ENCODE measurements around the gene GAS5. TPM values are rescaled to one million over a fixed set of nuclear protein-coding genes. Genes with fewer than 3 reads are reported as not detected.
A peak's percentile ranks its signal among the peaks of the same experiment; 100 is the strongest.
"Not testable (repeated sequence)": the region's sequence is repeated elsewhere in the genome, so short reads cannot be mapped to it uniquely, and the experiment has no call there.

The GAS5 gene
- polyA plus RNA-seq, 1 donor from 2014 or later = 307 TPM

GRCh38 chr1:173863224-173864161 is 4.3 kb downstream of the GAS5 start:
- no peaks in the 10 kb centered on the region for H3K27me3 Mint-ChIP-seq
- H3K36me3 Mint-ChIP-seq = no peaks in the 10 kb centered on the region
- peaks cover 34 to 44% (median 39%) of the 10 kb centered on the region in 3 donors for H3K4me1 Mint-ChIP-seq
- H3K9me3 Mint-ChIP-seq = no peaks in the 10 kb centered on the region
- H3K27ac Mint-ChIP-seq = peak overlapping the region; percentile 80 to 89 (median 82)
- peak overlapping the region in 2 of 4 donors; percentile 26 to 72 for H3K4me3 Mint-ChIP-seq

GRCh38 chr1:173862769-173863223 is 5.0 kb downstream of the GAS5 start:
- H3K36me3 Mint-ChIP-seq = no peaks in the 10 kb centered on the region
- H3K9me3 Mint-ChIP-seq = no peaks in the 10 kb centered on the region
- H3K27me3 Mint-ChIP-seq = no peaks in the 10 kb centered on the region
- peak overlapping the region; percentile 80 to 89 (median 82) for H3K27ac Mint-ChIP-seq
- peaks cover 34 to 44% (median 39%) of the 10 kb centered on the region in 3 donors for H3K4me1 Mint-ChIP-seq
- H3K4me3 Mint-ChIP-seq = peak overlapping the region in 2 of 4 donors; percentile 26 to 34

- H3K36me3 Mint-ChIP-seq, H3K9me3 Mint-ChIP-seq, H3K27me3 Mint-ChIP-seq: not testable (repeated sequence)
- Mint-ChIP-seq H3K27ac (peak overlapping the region; percentile 62 to 89 (median 80)), H3K4me3 (peak overlapping the region in 2 of 4 donors; percentile 26 to 34), H3K4me1 (peaks cover 34 to 44% (median 39%) of the 10 kb centered on the region in 3 donors)
Observed at GRCh38 chr1:173862146-173862768, 5.5 kb downstream of the GAS5 start.

- Mint-ChIP-seq H3K4me3 (no peak overlapping the region), H3K36me3 (no peaks in the 10 kb centered on the region), H3K27me3 (no peaks in the 10 kb centered on the region), H3K4me1 (peaks cover 33 to 41% (median 37%) of the 10 kb centered on the region in 3 donors), H3K27ac (peak overlapping the region; percentile 62 to 89 (median 73)), H3K9me3 (no peaks in the 10 kb centered on the region)
Observed at GRCh38 chr1:173861731-173862145, 6.1 kb downstream of the GAS5 start.

GRCh38 chr1:173860065-173860464 is 7.7 kb downstream of the GAS5 start:
- Mint-ChIP-seq H3K27me3 (no peaks in the 10 kb centered on the region), H3K27ac (peak overlapping the region in 2 of 3 donors; percentile 42 to 73), H3K36me3 (no peaks in the 10 kb centered on the region), H3K4me3 (no peak overlapping the region), H3K9me3 (no peaks in the 10 kb centered on the region), H3K4me1 (peaks cover 17 to 24% (median 20%) of the 10 kb centered on the region in 3 donors)

- H3K4me3 Mint-ChIP-seq, H3K9me3 Mint-ChIP-seq, H3K27me3 Mint-ChIP-seq, H3K27ac Mint-ChIP-seq, H3K36me3 Mint-ChIP-seq: not testable (repeated sequence)
- peaks cover 14 to 22% (median 18%) of the 10 kb centered on the region in 3 donors for H3K4me1 Mint-ChIP-seq
Observed at GRCh38 chr1:173859547-173859946, 8.2 kb downstream of the GAS5 start.

- no peaks in the 10 kb centered on the region for H3K9me3 Mint-ChIP-seq
- no peak overlapping the region for H3K4me3 Mint-ChIP-seq
- no peak overlapping the region for H3K27ac Mint-ChIP-seq
- H3K27me3 Mint-ChIP-seq = no peaks in the 10 kb centered on the region
- no peaks in the 10 kb centered on the region for H3K36me3 Mint-ChIP-seq
- peaks cover 4 to 8% (median 4%) of the 10 kb centered on the region in 3 donors for H3K4me1 Mint-ChIP-seq
Observed at GRCh38 chr1:173857363-173857917, 10.3 kb downstream of the GAS5 start.

- Mint-ChIP-seq H3K4me1 (peaks cover 3 to 7% (median 4%) of the 10 kb centered on the region in 3 donors), H3K27ac (no peak overlapping the region), H3K4me3 (no peak overlapping the region), H3K9me3 (no peaks in the 10 kb centered on the region), H3K36me3 (no peaks in the 10 kb centered on the region), H3K27me3 (no peaks in the 10 kb centered on the region)
Observed at GRCh38 chr1:173856903-173857302, 10.9 kb downstream of the GAS5 start.

- Mint-ChIP-seq H3K4me1 (peaks cover 2 to 4% (median 4%) of the 10 kb centered on the region in 3 donors), H3K36me3 (no peaks in the 10 kb centered on the region), H3K27me3 (no peaks in the 10 kb centered on the region), H3K4me3 (no peak overlapping the region), H3K9me3 (no peaks in the 10 kb centered on the region), H3K27ac (peak overlapping the region in 1 of 3 donors; percentile 34)
Observed at GRCh38 chr1:173856014-173856413, 11.8 kb downstream of the GAS5 start.

GRCh38 chr1:173853074-173853473 is 14.7 kb downstream of the GAS5 start:
- Mint-ChIP-seq H3K36me3 (no peaks in the 10 kb centered on the region), H3K27ac (no peak overlapping the region), H3K9me3 (no peaks in the 10 kb centered on the region), H3K4me1 (no peaks in the 10 kb centered on the region), H3K4me3 (no peak overlapping the region), H3K27me3 (no peaks in the 10 kb centered on the region)

GRCh38 chr1:173852105-173852504 is 15.7 kb downstream of the GAS5 start:
- no peaks in the 10 kb centered on the region for H3K9me3 Mint-ChIP-seq
- no peak overlapping the region for H3K4me3 Mint-ChIP-seq
- no peaks in the 10 kb centered on the region for H3K4me1 Mint-ChIP-seq
- no peaks in the 10 kb centered on the region for H3K36me3 Mint-ChIP-seq
- no peaks in the 10 kb centered on the region for H3K27me3 Mint-ChIP-seq
- H3K27ac Mint-ChIP-seq = peak overlapping the region in 1 of 3 donors; percentile 50

- Mint-ChIP-seq H3K27ac (no peak overlapping the region), H3K4me1 (peaks cover 1 to 3% (median 2%) of the 10 kb centered on the region in 3 donors), H3K36me3 (no peaks in the 10 kb centered on the region), H3K27me3 (no peaks in the 10 kb centered on the region), H3K4me3 (no peak overlapping the region), H3K9me3 (no peaks in the 10 kb centered on the region)
Observed at GRCh38 chr1:173832748-173833147, 35.0 kb downstream of the GAS5 start.

GRCh38 chr1:173827611-173828010 is 40.2 kb downstream of the GAS5 start:
- Mint-ChIP-seq H3K4me3 (peak overlapping the region in 1 of 4 donors; percentile 41), H3K36me3 (no peaks in the 10 kb centered on the region), H3K4me1 (peaks cover 16 to 24% (median 18%) of the 10 kb centered on the region in 3 donors), H3K9me3 (no peaks in the 10 kb centered on the region), H3K27ac (no peak overlapping the region), H3K27me3 (no peaks in the 10 kb centered on the region)

- H3K27me3 Mint-ChIP-seq = no peaks in the 10 kb centered on the region
- peak within 1 kb of the TSS; percentile 79 to 97 (median 95) for H3K27ac Mint-ChIP-seq
- H3K4me1 Mint-ChIP-seq = peaks cover 24 to 25% (median 24%) of the 10 kb centered on the region in 3 donors
- no peaks in the 10 kb centered on the region for H3K9me3 Mint-ChIP-seq
- peak within 1 kb of the TSS; percentile 91 to 99 (median 96) for H3K4me3 Mint-ChIP-seq
- H3K36me3 Mint-ChIP-seq = no peaks in the 10 kb centered on the region
Observed at GRCh38 chr1:173824315-173825081, 43.3 kb downstream of the GAS5 start, which contains the start of the genes CENPL and DARS2. TSS of gene CENPL (minus strand) at chr1:173824883. CDS start at chr1:173811299, 13,584 bp downstream. TSS of gene DARS2 (plus strand) at chr1:173824673. CDS start at chr1:173825230, 557 bp downstream.

Data from IgD-negative memory B cell (primary cell).